HG03460 (cell line): ENCODE results near the gene PIGP.
"Not testable (repeated sequence)": the region's sequence is repeated elsewhere in the genome, so short reads cannot be mapped to it uniquely, and the experiment has no call there.

Source experiments
- ATAC-seq: cut with Tn5 transposase; IDR thresholded peaks from one replicate; pipeline ENCODE4 v1.9.1; 2021; ENCODE audit not compliant: unreplicated experiment

PIGP gene

DNA sequence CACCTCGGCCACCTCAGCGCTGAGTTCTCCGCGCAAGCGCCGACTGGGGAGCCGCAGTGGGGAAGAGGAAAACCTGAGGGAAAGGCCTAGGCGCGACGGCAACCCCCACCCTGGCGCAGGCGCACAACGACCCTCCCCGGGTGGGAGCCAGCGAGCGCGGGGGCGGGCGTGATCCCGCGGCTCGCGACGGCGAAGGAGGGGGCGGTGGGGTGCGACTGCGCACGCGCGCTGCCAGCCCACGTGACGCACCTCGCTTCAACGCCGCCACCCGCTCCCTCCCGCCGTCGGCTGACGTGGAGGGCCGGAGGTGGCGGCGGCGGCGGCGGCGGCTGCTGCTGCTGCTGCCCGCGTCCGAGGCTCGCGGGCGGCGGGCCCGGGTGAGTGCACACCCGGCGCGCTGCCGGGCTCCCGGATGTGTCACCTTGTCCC, at the start of gene PIGP, which contains the start of gene TTC3:
PIGP (minus strand) TSS at position 84 of the 429 bp plus-strand sequence. CDS start 556 bp downstream, outside the sequence.
TTC3 (plus strand) TSS at position 267 of the 429 bp plus-strand sequence. CDS start 14,004 bp downstream, outside the sequence.
- peak; percentile 67 for ATAC-seq

DNA sequence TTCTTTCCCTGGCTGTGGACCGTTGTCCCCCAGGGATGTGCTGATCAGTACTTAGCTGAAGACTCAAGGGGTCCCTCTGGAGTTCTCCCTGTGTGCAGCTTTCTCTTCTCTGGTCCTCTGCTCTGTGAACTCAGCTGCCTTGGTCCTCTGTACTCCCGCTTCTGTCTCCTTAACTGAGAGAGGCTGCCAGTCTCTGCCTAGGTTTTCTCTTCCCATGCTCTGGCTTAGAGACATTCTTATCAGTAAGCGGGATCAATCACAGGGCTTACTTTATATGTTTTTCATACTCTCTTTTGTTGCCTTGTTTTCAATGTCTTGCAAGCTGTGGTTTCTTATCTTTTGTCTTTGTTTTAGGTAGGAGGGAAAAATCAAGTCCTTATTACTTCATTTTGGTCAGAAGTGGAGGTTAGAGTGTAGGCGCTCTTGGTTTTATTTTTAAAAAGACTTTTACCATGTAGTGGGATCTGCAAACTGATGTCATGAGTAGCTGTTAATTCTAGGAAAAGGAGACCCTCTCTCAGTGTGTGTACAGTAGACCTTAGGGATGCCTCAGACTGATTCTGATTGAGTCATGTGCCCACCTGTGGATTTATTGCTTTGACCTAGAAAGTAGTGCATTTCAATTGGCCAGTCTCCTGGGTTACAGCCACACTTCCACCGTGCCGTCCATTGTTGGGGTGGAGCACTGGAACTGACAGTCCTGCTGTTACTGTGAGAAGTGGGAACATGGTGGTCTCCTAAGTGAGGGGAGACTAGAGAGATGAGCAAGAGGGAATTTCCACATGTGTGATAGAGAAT, 46.7 kb upstream of the PIGP start:
- ATAC-seq: no peak

DNA sequence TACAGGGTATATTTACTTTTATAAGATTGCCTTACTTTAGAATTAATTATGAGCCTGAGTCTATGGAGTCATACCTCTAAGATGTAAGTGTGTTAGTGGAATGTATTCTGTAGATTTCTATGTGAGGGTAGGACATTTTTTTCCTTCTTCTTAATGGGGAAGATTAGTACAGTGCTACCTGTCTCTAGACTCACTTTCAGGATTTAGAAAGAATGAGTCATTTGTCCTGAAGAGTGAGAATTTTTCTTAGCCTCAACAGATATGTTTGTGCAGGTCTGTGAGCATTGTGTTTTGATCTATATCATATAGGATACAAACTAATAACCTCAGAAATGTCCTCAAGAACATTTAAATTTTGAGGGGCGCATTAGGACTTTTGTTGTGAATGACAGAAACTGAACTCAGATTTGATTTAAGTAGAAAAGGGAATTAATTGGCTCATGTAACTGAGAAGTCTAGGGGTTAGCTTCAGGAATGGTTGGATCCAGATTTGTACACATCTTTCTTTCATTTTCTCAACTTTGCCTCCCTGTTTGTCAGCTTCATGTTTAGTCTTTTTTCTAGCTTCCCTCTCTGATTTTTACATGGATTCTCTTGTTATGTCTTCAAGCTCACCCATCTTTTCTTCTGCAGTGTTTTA, 45.4 kb upstream of the PIGP start:
- ATAC-seq: no peak

DNA sequence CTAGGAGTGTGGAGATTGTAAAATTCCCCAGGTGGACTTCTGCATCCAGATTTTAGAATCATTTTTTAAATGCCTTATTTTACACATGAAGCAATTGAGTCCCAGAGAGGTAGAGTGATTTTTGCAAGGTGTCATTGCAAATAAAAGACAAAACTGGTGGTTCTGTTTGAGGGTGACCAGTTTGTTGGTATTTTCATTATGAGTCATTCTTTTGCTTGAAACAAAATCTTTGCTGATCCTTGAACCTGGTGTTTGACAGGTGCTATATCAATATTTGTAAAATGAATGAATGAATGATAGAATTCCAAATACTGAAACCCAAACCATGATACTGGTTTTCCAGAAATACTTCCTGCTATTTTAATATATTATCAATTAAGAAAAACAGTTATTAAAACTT, 44.3 kb upstream of the PIGP start:
- ATAC-seq: no peak

DNA sequence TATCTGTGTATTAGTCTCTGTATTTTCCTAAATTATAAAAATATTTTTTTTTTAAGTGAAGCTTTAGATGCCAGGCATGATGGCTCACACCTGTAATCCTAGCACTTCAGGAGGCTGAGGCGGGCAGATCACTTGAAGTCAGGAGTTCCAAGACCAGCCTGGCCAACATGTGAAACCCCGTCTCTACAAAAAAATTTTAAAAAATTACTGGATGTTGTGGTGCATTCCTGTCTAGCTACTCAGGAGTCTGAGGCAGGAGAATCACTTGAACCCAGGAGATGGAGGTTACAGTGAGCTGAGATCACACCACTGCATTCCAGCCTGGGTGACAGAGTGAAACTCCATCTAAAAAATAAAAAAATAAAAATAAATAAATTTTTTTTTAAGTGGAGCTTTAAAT, 43.6 kb upstream of the PIGP start:
- ATAC-seq: not testable (repeated sequence)

DNA sequence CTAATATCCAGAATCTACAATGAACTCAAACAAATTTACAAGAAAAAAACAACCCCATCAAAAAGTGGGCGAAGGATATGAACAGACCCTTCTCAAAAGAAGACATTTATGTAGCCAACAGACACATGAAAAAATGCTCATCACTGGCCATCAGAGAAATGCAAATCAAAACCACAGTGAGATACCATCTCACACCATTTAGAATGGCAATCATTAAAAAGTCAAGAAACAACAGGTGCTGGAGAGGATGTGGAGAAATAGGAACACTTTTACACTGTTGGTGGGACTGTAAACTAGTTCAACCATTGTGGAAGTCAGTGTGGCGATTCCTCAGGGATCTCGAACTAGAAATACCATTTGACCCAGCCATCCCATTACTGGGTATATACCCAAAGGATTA, 41.4 kb upstream of the PIGP start:
- not testable (repeated sequence) for ATAC-seq

DNA sequence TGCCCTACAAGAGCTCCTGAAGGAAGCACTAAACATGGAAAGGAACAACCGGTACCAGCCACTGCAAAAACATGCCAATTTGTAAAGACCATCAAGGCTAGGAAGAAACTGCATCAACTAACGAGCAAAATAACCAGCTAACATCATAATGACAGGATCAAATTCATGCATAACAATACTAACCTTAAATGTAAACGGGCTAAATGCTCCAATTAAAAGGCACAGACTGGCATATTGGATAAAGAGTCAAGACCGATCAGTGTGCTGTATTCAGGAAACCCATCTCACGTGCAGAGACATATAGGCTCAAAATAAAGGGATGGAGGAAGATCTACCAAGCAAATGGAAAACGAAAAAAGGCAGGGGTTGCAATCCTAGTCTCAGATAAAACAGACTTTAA, 38.2 kb upstream of the PIGP start:
- not testable (repeated sequence) for ATAC-seq

DNA sequence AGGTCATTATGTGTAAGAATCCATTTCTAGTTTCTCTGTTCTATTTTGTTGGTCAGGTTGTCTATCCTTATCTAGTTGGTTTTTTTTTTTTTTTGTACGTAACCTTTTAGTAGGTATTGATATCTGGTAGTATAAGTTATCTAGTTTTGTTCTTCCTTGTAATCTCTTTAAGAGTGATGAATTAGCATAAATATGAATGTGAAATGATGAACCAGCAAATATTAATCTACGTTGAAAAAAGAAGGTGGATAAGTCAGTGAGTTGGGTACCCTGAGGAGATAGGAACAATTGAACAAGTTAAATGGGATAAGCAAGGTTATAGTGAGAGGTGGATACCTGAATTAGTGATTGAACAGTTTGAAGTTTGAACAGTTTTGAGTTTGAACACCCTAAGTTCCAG, 34.1 kb upstream of the PIGP start:
- ATAC-seq: no peak

DNA sequence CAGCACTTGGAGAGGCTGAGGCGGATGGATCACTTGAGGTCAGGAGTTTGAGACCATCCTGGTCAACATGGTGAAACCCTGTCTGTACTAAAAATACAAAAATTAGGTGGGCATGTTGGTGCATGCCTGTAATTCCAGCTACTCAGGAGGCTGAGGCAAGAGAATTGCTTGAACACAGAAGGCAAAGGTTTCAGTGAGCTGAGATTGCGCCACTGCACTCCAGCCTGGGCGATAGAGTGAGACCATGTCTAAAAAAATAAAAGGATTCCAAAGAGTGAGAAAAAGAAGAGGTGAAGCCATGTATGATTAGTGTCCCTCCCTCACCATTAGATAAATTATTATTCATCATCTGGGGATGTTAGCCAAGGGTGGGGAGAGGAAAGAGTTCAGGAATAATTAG, 29.9 kb upstream of the PIGP start:
- not testable (repeated sequence) for ATAC-seq

DNA sequence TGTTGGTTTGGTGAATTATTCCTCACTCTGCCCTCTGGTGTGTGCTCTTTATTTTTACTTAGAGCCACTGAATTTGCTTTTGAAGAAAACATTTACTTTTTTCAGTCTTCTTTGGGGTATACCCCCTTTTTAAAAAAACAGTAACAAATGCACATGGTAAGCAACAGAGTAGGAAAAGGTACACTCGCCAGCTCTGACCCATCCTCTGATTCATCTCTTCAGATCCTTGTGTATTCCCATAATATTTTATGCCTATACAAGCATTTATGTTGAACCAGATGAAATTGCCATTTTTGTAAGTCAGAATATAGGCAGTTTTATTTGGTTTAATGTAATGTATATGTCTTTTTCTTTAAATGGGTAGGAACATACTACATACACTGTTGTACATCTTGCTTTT, 28.5 kb upstream of the PIGP start:
- no peak for ATAC-seq

DNA sequence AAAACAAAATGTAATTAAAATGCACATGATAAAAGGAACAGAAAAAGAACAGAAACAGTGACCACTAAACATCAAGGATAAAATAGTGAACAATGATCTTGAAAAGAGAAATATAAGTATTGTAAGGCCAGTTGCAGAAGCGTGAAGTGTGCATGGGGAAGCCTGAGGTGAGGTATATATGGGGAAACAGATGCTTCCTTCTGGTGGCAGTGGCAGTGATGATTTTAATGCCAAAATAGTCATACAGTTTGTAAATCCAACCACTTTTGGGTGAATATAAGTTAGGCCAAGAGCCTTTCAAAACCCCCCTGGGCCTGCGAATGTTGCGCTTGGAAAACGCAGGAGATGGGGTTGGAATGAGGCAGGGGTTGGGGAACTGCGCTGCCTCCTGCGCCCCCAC, 27.4 kb upstream of the PIGP start:
- no peak for ATAC-seq

DNA sequence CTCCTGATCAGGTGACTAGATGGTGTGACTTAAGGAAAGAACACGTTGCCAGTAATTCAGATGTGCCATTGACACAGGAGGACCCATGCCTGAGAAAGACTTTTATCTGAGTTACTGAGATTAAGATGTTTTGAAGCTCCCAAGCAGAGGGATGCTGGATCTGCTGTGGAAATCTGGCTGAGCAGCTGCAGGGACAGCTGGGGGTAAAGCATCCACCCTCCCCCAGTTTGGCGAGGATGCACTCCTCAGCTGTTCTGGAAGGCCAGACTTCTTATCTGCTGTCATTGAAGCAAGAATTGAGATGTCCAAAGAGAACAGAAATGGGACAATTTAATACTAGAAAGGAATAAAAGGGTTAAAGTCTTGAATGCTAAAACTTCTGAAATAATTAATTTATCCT, 25.9 kb upstream of the PIGP start:
- no peak for ATAC-seq

DNA sequence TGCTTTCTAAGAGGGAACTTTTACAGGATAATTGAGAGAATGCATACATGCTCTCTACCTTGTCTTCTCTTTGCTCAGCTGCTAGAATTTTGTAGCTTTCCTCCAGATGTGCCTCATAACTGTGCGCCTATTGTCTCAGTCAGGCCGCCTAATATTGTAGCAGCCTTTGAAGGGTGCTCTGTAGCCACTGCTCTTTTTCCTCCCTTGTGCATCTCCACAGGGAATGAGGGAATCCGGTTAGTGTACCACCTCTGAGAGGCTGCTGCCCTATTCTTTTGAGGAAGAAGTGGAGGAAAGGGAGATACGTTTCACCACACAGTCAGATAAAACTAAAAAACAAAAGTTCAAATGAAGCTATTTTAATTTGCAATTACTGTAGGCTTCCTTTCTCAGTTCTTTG, 22.9 kb upstream of the PIGP start:
- ATAC-seq: no peak

DNA sequence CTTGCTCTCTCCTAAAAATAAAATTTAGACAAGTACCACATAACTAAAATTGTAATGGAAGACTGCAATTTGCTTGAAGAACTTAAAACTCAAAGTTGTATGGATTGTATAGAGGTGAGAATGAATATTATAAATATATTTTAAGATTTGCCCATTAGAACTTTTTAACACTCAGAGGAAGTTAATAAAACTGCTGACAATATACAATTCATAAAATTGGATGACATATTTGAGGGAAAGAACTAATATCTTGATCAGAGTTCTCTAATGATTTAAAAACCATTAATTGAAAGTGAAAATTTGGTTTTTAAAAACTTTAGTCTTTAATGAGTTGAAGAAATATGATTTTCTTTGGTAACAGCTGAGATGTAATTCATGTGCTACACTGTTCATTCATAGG, 21.1 kb upstream of the PIGP start:
- no peak for ATAC-seq

DNA sequence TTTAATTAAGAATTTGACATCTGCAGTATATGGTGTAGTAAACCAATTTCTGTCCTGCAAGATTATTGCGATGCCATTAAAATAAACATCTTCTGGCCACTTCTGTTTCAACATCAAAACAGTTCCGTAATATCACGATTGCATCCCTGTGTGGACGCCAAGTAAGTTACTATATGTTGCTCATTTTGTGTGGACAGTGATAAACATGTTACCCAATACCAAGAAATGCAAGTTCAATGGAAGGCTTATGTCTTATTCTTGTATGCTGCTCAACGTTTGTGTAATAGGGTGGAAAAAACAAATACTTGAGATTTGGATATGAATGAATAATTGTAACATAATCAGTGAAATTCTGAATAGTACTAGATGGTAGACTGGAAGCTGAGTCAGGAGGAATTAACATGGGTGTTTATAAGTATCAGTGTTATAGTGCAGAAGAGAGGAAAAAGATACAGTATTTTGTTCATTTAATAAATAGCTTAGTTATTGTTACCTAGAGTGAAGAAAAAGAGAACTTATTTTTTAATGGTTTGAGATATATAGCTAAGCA, 15.4 kb upstream of the PIGP start:
- ATAC-seq: no peak

DNA sequence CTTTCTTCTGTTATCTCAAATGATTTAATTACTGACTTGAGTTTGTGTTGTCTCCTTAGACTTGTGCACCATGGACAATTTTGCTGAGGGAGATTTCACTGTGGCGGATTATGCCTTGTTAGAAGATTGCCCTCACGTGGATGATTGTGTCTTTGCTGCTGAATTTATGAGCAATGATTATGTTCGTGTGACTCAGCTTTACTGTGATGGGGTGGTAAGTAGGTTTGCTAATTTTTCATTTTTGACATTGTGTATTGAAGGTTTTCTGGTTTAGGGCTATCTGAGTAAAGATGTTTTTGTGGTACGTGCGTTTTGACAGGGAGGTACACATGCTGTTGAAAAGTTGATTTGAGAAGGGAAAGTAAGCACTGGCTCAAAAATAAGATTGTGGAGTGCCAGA, 14.3 kb upstream of the PIGP start:
- no peak for ATAC-seq

DNA sequence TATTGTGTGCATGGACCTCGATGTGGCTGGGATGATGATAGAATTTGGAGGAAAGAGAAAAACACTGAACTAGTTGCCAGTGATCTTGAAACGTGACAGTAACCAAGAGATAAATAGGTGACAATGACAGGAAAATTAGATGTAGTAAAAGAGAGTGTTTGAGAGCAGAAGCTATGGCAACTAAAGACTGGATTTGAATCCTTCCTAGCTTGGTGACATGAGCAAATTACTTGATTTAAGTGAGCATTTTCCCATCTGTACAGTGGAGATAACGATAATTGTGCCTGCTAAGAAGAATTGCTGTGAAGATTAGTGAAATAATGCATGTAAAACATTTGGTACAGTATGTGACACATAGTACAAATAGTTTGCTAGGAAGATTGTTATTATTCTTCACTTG, 12.9 kb upstream of the PIGP start:
- no peak for ATAC-seq

DNA sequence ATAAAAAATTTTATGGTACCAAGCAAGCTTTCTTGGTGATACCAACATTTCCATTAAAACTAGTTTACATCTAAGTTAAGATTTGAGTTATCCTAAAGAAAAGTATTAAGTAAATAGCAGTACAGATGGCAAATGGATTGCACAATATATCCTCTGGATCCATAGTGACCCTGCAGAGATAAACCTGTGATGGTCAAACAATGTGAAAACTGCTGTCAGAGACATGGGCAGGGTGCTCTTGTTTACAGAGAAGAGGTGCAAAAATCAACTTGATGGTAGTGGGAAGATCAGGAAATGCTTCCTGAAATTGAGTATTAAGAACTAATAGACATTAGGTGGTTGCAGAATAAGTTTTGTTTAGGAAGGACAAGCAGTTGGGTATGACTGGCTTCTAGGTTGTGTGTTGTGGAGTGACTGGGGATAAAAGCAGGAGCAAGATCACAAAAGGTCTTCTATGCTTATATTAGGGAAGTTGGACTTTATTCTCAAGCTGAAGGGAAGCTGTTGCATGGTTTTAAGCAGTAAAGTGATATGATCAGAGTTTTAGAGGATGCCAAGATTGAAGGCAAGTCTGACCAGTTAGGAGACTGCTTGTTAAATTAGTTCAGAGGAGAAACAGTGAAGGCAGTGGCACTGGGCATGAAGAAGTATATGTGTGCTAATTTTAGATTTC, 10.1 kb upstream of the PIGP start:
- ATAC-seq: no peak

DNA sequence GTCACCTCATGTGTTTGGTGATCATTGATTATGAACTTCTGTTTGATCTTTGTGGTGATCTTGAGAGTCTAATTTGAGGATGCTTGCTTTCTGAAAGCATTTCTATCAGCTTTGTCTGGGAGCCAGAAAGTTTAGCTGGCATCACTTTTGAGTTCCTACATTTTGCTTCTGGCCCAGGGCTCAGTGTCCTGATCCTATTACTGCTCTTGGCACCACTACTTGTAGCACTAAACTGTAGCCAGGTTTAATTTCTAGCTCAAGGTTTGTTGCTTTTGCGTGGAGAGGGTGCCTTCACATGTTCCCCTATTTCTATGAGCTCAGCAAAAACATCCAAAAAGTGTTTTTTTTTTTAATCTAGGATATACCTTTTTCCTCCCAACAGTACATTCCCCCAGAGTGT, 9.5 kb upstream of the PIGP start:
- ATAC-seq: no peak

DNA sequence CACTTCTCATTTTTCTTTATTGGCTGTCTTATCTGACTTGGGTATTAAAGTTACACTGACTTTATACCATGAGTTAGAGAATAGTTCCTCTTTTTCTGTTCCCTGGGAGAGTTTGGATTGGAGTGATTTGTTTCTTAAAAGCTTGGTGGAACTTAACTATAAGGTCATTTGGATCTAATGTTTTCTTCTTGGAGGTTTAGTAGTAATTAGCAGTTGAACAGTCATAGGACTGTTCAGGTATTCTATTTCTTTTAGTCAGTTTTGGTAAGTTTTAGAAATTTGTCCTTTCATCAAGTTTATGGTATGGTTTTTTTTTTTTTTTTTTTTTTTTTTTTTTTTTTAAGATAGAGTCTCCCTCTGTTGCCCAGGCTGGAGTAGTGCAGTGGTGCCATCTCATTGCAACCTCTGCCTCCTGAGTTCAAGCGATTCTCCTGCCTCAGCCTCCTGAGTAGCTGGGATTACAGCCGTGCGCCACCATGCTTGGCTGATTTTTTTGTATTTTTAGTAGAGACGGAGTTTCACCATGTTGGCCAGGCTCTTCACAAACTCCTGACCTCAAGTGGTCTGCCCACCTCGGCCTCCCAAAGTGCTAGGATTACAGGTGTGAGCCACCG, 6.4 kb upstream of the PIGP start:
- no peak for ATAC-seq

DNA sequence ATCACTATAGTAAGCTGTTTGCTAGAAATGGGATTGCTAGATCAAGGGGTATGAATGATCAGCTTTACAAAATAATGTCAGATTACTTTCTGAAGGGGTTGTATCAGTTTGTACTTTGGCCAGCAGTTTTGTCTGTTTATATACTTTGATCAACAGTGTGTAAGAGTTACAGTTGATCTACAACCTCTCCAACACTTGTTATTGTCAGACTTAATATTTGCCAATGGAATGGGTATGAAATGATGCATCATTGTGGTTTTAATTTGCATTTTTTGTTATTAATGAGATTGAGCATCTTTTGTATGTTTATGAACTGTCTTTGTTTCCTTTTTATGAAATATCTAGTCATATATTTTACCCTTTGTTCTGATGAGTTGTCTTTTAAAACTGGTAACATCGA, 4.5 kb upstream of the PIGP start:
- no peak for ATAC-seq
